NCI-H2196 (cell line): Measurements from ENCODE around the gene RETREG2.

Experiments
- DNase-seq: peaks from one replicate; lab custom pipeline; 2025; ENCODE audit not compliant: unreplicated experiment; lab: John Stamatoyannopoulos, UW

Gene RETREG2, protein sequence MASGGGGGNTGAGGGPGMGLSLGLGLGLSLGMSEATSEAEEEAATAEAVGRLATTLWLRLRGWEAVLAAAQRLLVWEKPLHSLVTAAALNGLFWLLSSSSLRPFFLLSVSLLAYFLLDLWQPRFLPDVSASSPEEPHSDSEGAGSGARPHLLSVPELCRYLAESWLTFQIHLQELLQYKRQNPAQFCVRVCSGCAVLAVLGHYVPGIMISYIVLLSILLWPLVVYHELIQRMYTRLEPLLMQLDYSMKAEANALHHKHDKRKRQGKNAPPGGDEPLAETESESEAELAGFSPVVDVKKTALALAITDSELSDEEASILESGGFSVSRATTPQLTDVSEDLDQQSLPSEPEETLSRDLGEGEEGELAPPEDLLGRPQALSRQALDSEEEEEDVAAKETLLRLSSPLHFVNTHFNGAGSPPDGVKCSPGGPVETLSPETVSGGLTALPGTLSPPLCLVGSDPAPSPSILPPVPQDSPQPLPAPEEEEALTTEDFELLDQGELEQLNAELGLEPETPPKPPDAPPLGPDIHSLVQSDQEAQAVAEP

DNA sequence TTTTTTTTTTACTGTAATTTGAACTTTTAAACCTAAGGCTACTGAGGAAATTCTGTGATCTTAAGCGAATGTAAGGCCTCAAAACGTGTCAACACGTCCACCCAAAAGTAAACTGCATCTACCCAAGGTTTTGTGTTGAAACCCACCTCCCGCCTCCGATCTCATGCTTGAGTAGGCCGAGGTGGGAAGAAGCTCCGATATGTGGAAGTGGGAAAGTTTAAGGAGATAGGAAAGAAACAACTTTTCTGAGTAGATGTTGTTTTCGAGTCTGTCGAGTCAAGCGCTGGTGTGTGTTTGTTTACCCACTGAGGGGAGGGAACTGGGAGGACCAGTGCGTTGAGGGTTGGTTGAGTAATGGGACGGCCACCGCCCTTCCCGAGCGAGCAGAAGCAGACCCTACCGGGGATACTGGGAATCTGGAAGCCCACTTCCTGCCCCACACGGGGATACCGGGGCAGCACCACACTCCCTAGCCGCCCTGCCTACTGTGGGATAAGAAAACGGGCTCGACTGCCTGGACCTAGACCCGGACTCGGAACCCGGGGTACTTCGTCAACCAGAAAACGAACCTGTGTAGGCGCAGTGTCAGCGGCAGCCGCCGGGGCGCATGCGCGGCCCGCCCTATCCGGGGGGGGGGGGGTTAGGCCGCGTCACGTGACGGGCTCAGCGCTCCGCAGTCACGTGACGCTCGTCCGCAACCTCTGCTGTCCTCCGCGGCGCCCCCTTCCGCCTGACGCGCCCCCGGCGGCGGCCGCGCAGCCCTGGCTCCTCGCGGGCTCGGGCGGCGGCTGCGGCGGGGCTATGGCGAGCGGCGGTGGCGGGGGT is at the start of gene RETREG2:
Gene RETREG2, plus strand, starts transcription at position 724 of the 825 bp plus-strand sequence. Its CDS starts 78 bp downstream, at position 802.
- DNase-seq: peak; percentile 86

- DNase-seq: no peak
Measured at GRCh38 chr2:219128396-219128795, 49.7 kb upstream of the RETREG2 start.

DNA sequence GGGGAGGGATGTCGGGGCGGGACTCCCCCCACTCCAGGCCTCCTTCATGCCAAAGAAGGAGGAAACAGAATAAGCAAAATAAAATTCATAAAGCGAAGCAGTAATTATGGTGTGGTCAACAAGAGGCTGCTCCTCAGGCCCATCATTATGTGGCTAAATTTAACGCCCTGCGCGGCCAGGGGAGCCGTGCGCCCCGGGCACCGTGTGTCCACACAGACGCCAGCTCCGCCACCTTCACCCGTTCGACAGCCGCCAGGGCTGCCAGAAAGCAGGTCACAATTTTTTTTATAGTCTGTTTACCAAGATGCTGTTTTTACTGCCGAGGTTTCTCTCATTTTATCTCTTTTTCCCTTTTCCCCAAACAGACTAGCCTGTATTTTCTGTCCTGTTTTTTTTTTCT is 48.5 kb upstream of the RETREG2 start:
- no peak for DNase-seq

- DNase-seq: no peak
Measured at GRCh38 chr2:219131327-219131726, 46.7 kb upstream of the RETREG2 start.

DNA sequence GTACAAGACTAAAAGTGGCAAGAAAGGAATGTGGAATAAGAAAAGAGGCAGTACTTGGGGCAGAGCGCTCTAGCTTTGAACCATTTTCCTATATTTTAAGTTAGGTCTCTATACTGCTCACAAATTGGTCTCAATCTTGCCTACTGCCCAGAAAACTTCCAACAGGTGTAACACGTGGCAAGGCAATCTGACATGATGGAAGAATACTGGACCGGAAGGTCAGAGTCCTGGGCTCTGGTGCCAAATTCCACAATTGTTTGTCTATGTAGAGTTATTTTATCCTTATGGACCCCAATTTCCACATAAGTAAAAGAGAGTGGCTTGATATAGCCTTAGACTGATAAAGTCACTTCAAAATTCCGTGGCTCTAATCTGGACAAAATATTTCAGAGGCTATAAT is 46.3 kb upstream of the RETREG2 start:
- no peak for DNase-seq

DNA sequence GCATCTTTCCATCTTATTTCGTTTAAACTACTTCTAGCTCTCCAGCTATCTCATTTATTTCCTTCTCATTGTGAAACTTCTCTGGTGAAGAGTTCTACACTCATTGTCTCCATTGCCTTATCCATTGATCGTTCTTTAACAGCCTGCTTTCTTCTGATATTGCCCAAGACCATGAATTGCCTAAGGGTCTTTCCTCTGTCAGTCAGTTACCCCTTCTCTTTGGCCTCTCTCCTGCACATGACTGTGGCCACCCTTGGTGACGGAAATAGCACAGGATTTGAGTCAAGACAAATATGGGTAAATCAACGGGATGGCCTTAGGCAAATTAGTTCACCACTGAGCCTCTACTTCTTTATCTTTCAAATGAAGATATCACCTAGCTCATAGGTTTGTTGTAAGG is 44.1 kb upstream of the RETREG2 start:
- no peak for DNase-seq

- DNase-seq: no peak
Measured at GRCh38 chr2:219140722-219141121, 37.4 kb upstream of the RETREG2 start.

GRCh38 chr2:219142329-219142728 is 35.7 kb upstream of the RETREG2 start:
- DNase-seq: no peak

DNA sequence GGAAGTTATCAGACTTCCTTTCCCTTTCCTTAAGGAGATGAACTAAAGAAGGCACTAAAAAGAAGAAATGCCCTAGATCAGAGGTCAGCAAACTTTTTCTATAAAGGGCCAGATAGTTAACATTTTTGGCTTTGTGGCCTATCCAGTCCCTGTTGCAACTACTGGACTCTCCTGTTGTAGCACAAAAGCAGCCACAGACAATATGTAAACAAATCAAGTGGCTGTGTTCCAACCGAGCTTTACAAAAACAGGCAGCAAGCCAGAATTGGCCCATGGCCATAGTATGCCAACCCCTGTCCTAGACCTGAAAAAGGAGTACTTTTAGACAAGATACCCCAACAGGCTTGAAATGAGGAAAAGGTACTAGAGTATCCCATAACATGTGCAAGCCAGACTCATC is 28.4 kb upstream of the RETREG2 start:
- peak; percentile 69 for DNase-seq

GRCh38 chr2:219155054-219155644 is 22.9 kb upstream of the RETREG2 start:
- DNase-seq: peak; percentile 86

- no peak for DNase-seq
Measured at GRCh38 chr2:219157396-219157795, 20.7 kb upstream of the RETREG2 start.

- DNase-seq: no peak
Measured at GRCh38 chr2:219158025-219158424, 20.1 kb upstream of the RETREG2 start.

DNA sequence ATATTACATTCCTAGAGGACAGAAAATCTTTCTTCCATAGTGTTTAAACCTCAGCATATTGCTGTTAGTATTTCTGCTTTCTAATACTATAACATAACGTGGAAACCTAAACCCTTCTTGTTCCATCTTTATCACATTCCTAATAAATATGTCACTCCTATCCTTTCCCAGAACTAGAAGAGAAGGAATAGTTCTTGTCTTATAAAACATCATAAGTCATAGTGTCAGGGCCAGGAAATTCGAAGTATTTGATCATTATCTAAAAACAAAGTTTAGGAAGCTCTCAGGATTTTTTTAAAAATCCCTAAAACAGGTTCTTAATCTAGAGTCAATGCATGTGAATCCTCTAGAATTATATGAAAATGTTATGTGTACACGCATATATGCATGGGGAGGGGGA is 19.5 kb upstream of the RETREG2 start:
- no peak for DNase-seq

DNA sequence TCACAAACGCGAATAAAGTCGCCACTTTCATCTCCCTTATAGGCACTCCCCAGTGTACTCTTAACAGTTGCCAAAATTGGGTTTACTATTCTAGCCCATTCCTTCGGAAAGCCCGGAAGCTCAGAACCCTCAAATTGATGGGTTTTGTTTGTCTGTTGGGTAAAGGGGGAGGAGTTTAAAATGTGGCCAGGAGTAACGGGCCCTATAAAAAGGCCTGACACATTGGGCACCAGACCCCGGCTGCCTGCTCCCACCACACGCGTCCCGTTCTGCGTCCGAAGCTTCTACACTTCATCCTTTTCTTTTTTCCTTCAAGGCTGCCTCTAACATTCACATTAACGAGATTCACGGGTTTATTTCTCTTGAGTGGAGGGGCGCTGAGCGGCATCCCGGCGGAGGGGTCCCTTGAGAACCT is 18.3 kb upstream of the RETREG2 start:
- no peak for DNase-seq

DNA sequence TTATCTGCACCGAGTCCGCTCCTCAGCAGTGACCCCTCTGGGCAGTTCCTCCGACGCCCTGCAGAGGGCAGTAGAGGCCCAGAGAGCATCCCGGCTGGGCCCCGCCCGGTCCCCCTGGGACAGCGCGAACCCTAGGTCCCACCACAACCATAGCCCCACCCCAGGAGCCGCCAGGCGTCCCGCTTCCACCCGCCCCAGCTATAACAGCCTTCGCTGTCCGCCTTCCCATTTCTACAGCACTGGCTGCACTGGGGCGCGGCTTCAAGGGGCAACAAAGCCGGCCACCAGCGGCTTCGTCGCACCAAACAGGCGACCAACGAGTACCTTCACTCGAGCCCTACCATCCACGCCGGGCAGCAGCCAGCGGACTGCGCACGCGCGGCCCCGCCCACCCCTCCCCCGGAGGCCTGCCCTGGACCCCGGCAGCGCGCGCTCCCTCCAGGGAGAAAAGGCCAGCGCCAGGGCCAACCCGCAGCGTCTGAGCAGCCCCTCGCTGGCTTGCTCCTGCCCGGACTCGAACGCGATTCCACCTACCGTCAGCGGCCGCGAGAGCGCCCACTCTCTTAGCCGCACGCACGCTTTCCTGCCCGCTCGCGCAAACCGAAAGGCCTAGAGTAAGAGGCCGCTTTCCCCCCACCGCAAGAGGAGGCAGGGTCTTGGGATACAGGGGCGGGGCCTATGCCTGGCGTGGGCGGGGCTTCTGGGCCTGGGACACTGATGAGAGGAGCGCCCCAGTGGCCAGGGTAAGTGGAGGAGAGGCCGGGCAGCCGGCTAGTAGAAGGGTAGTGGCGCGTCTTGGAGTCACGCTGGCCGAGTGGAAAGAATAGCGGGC is 17.7 kb upstream of the RETREG2 start, which contains the start of gene NHEJ1:
Gene NHEJ1, minus strand, starts transcription at position 630 of the 832 bp plus-strand sequence. CDS start 2,453 bp downstream, outside the sequence.
- peak; percentile 91 for DNase-seq

DNA sequence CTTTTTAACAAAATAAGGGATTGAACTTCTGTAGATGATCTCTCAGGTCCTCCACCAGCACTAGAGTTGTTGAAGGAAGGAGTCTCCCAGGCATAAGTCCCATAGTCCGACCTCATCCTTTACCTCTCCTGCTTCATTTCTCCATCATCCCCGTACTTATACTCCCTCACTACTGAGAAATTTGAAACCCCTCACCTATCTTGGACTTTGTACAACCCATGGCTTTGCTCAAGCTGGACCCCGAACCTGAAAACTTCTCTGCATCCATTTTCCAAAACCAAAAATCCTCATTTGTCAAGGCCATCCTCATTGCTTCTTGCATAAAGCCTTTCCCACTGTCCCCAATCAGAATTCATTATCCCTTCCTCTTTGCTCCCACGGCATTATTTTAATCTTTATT is 17.0 kb upstream of the RETREG2 start:
- DNase-seq: no peak

- DNase-seq: no peak
Measured at GRCh38 chr2:219163156-219163555, 14.9 kb upstream of the RETREG2 start.

- no peak for DNase-seq
Measured at GRCh38 chr2:219165058-219165911, 12.8 kb upstream of the RETREG2 start.

GRCh38 chr2:219167997-219168396 is 10.1 kb upstream of the RETREG2 start:
- DNase-seq: no peak
